ENCODE data around the gene DLK2. TPM values are rescaled to one million over a fixed set of nuclear protein-coding genes. Genes with fewer than 3 reads are reported as not detected.
"Not testable (repeated sequence)": the region's sequence is repeated elsewhere in the genome, so short reads cannot be mapped to it uniquely, and the experiment has no call there.

The DLK2 gene
- not detected in 2 replicates for total RNA-seq

- Histone ChIP-seq H3K36me3 (ENCODE audit: control insufficient read depth, insufficient read depth, low read length) (peaks cover 2% of the 10 kb centered on the region), H3K27me3 (ENCODE audit: control insufficient read depth, insufficient read depth, low read length) (peaks cover 19% of the 10 kb centered on the region), H3K4me3 (ENCODE audit: low read depth, low read length) (peak within 1 kb of the TSS; percentile 39)
- TF ChIP-seq CTCF (IDR thresholded peaks at IDR 0.05; ENCODE audit: insufficient read depth, low read length, poor library complexity, severe bottlenecking) = no peak
- no peak for DNase-seq (ENCODE audit: low read depth)
These were observed at the start of gene DLK2 for GRCh38 chr6:43455531-43456428. DLK2 (minus strand) TSS chr6:43455548; CDS start chr6:43454825, 723 bp downstream.

- DNase-seq (ENCODE audit: low read depth) = no peak
- no peaks in the 10 kb centered on the region for H3K27me3 ChIP-seq (ENCODE audit: control insufficient read depth, insufficient read depth, low read length)
- TF ChIP-seq CTCF (IDR thresholded peaks at IDR 0.05; ENCODE audit: insufficient read depth, low read length, poor library complexity, severe bottlenecking) = no peak
- no peak overlapping the region for H3K4me3 ChIP-seq (ENCODE audit: low read depth, low read length)
- H3K36me3 ChIP-seq (ENCODE audit: control insufficient read depth, insufficient read depth, low read length) = peaks cover 3% of the 10 kb centered on the region
These were observed 48.1 kb upstream of the DLK2 start for GRCh38 chr6:43503443-43503842.

- DNase-seq (ENCODE audit: low read depth) = no peak
- TF ChIP-seq CTCF (IDR thresholded peaks at IDR 0.05; ENCODE audit: insufficient read depth, low read length, poor library complexity, severe bottlenecking) = no peak
- no peaks in the 10 kb centered on the region for H3K27me3 ChIP-seq (ENCODE audit: control insufficient read depth, insufficient read depth, low read length)
- peaks cover 3% of the 10 kb centered on the region for H3K36me3 ChIP-seq (ENCODE audit: control insufficient read depth, insufficient read depth, low read length)
- H3K4me3 ChIP-seq (ENCODE audit: low read depth, low read length) = no peak overlapping the region
These were observed 47.3 kb upstream of the DLK2 start for GRCh38 chr6:43502666-43503065.

- H3K27me3 ChIP-seq (ENCODE audit: control insufficient read depth, insufficient read depth, low read length) = no peaks in the 10 kb centered on the region
- no peak for DNase-seq (ENCODE audit: low read depth)
- peaks cover 3% of the 10 kb centered on the region for H3K36me3 ChIP-seq (ENCODE audit: control insufficient read depth, insufficient read depth, low read length)
- no peak overlapping the region for H3K4me3 ChIP-seq (ENCODE audit: low read depth, low read length)
- TF ChIP-seq CTCF (IDR thresholded peaks at IDR 0.05; ENCODE audit: insufficient read depth, low read length, poor library complexity, severe bottlenecking) = no peak
These were observed 45.6 kb upstream of the DLK2 start for GRCh38 chr6:43500921-43501320.

GRCh38 chr6:43499028-43499815, 43.9 kb upstream of the DLK2 start:
- Histone ChIP-seq H3K4me3 (ENCODE audit: low read depth, low read length) (no peak overlapping the region), H3K27me3 (ENCODE audit: control insufficient read depth, insufficient read depth, low read length) (no peaks in the 10 kb centered on the region), H3K36me3 (ENCODE audit: control insufficient read depth, insufficient read depth, low read length) (peaks cover 3% of the 10 kb centered on the region)
- no peak for DNase-seq (ENCODE audit: low read depth)
- TF ChIP-seq CTCF (IDR thresholded peaks at IDR 0.05; ENCODE audit: insufficient read depth, low read length, poor library complexity, severe bottlenecking) = no peak

GRCh38 chr6:43498291-43498690, 42.9 kb upstream of the DLK2 start:
- DNase-seq (ENCODE audit: low read depth) = not testable (repeated sequence)

More at GRCh38 chr6:43498291-43498690, 42.9 kb upstream of the DLK2 start:
- not testable (repeated sequence) for H3K27me3 ChIP-seq (ENCODE audit: control insufficient read depth, insufficient read depth, low read length); H3K4me3 ChIP-seq (ENCODE audit: low read depth, low read length); H3K36me3 ChIP-seq (ENCODE audit: control insufficient read depth, insufficient read depth, low read length)
